Ishikawa (cell line): Measurements from ENCODE around the gene TMEM255A.

Experiments
- CEBPB ChIP-seq: IDR thresholded peaks from 2 replicates; pipeline ENCODE4 v1.6.1; 2012
- CREB1 ChIP-seq: IDR thresholded peaks from 2 replicates; pipeline ENCODE4 v1.6.1; 2012; ENCODE audit warnings: low read depth
- EGR1 ChIP-seq: IDR thresholded peaks from 2 replicates; pipeline ENCODE4 v1.6.1; 2012
- EP300 ChIP-seq: IDR thresholded peaks from 2 replicates; pipeline ENCODE4 v1.6.1; 2012; ENCODE audit warnings: borderline replicate concordance
- FOXM1 ChIP-seq: IDR thresholded peaks from 2 replicates; pipeline ENCODE4 v1.6.1; 2012; ENCODE audit warnings: low read depth, borderline replicate concordance
- MAX ChIP-seq: IDR thresholded peaks from 2 replicates; pipeline ENCODE4 v1.6.1; 2012
- NFIC ChIP-seq: IDR thresholded peaks from 2 replicates; pipeline ENCODE4 v1.6.1; 2012
- RAD21 ChIP-seq: IDR thresholded peaks from 2 replicates; pipeline ENCODE4 v1.6.1; 2012; ENCODE audit warnings: low read depth
- REST ChIP-seq: IDR thresholded peaks from 2 replicates; pipeline ENCODE4 v1.6.1; 2012; ENCODE audit warnings: low read depth, mild to moderate bottlenecking
- TAF1 ChIP-seq: IDR thresholded peaks from 2 replicates; pipeline ENCODE4 v1.6.1; 2012; ENCODE audit warnings: low read depth, mild to moderate bottlenecking
- TCF12 ChIP-seq: IDR thresholded peaks from 2 replicates; pipeline ENCODE4 v1.6.1; 2012; ENCODE audit warnings: low read depth
- TEAD4 ChIP-seq: IDR thresholded peaks from 2 replicates; pipeline ENCODE4 v1.6.1; 2012
- USF1 ChIP-seq: IDR thresholded peaks from 2 replicates; pipeline ENCODE4 v1.6.1; 2012
- YY1 ChIP-seq: IDR thresholded peaks from 2 replicates; pipeline ENCODE4 v1.6.1; 2012; ENCODE audit warnings: low read depth
- ZBTB7A ChIP-seq: IDR thresholded peaks from 2 replicates; pipeline ENCODE4 v1.6.1; 2012; ENCODE audit warnings: low read depth

TMEM255A gene

GRCh38 chrX:120281761-120282160 lies 29.5 kb downstream of the TMEM255A start:
- TF ChIP-seq FOXM1 (no peak), REST (no peak), USF1 (no peak), NFIC (no peak), MAX (no peak), EGR1 (no peak), YY1 (no peak), CREB1 (no peak), EP300 (no peak), RAD21 (no peak), TCF12 (no peak), CEBPB (no peak), TEAD4 (no peak), TAF1 (no peak), ZBTB7A (no peak)

GRCh38 chrX:120281021-120281624 lies 30.1 kb downstream of the TMEM255A start:
- TF ChIP-seq CEBPB (no peak), REST (no peak), MAX (no peak), TCF12 (no peak), CREB1 (no peak), TEAD4 (no peak), NFIC (no peak), YY1 (no peak), EP300 (no peak), TAF1 (no peak), FOXM1 (no peak), USF1 (no peak), ZBTB7A (no peak), RAD21 (no peak), EGR1 (no peak)

GRCh38 chrX:120274958-120275357 lies 36.3 kb downstream of the TMEM255A start:
- TF ChIP-seq NFIC (no peak), CREB1 (no peak), EGR1 (no peak), USF1 (no peak), TEAD4 (no peak), TCF12 (no peak), RAD21 (no peak), REST (no peak), FOXM1 (no peak)

- TF ChIP-seq FOXM1 (no peak), TCF12 (no peak), EP300 (no peak), REST (no peak), TAF1 (no peak), RAD21 (no peak), CREB1 (no peak), CEBPB (no peak), YY1 (no peak), MAX (no peak), ZBTB7A (no peak), EGR1 (no peak), TEAD4 (no peak), NFIC (no peak), USF1 (no peak)
These were observed 37.1 kb downstream of the TMEM255A start for GRCh38 chrX:120274145-120274544.
